OCI-LY7 (cell line): Measurements from ENCODE around the gene PFDN4. TPM values are rescaled to one million over a fixed set of nuclear protein-coding genes. Genes with fewer than 3 reads are reported as not detected.

Experiments used
- total RNA-seq, 2 experiments: library from RNA; depleted of rRNA in 1 of 2; stranded (reverse); fragments of >200 nt in 1 of 2; shearing (Covaris generic) in 1 of 2; gene quantifications; 2 replicates each; pipeline ENCODE4 v1.2.3, GENCODE V29; 2014 to 2022

Gene PFDN4
- total RNA-seq, 2 experiments from 2014 or later, result 29.7 to 40.7 TPM

Other genes starting within 250 kb of the PFDN4 start
- gene BCAS1, start 137.5 kb upstream of the PFDN4 start, total RNA-seq (2014; rRNA removed; shearing (Covaris generic)), result 0.16 and 0.51 TPM in 2 replicates
- gene BCAS1, start 137.5 kb upstream of the PFDN4 start, total RNA-seq (2022), result 0.19 and 0.26 TPM in 2 replicates
- not detected in 2 replicates for gene CYP24A1, start 34.1 kb upstream of the PFDN4 start, total RNA-seq (2014; rRNA removed; shearing (Covaris generic))
- gene CYP24A1, start 34.1 kb upstream of the PFDN4 start, total RNA-seq (2022), result not detected in 2 replicates